GM19324 (cell line): Measurements from ENCODE around the gene PNPLA6.

Source experiments
- ATAC-seq: cut with Tn5 transposase; IDR thresholded peaks from one replicate; pipeline ENCODE4 v1.9.1; 2021; ENCODE audit warnings: mild to moderate bottlenecking, moderate library complexity; ENCODE audit not compliant: unreplicated experiment, low FRiP score

The PNPLA6 gene

DNA sequence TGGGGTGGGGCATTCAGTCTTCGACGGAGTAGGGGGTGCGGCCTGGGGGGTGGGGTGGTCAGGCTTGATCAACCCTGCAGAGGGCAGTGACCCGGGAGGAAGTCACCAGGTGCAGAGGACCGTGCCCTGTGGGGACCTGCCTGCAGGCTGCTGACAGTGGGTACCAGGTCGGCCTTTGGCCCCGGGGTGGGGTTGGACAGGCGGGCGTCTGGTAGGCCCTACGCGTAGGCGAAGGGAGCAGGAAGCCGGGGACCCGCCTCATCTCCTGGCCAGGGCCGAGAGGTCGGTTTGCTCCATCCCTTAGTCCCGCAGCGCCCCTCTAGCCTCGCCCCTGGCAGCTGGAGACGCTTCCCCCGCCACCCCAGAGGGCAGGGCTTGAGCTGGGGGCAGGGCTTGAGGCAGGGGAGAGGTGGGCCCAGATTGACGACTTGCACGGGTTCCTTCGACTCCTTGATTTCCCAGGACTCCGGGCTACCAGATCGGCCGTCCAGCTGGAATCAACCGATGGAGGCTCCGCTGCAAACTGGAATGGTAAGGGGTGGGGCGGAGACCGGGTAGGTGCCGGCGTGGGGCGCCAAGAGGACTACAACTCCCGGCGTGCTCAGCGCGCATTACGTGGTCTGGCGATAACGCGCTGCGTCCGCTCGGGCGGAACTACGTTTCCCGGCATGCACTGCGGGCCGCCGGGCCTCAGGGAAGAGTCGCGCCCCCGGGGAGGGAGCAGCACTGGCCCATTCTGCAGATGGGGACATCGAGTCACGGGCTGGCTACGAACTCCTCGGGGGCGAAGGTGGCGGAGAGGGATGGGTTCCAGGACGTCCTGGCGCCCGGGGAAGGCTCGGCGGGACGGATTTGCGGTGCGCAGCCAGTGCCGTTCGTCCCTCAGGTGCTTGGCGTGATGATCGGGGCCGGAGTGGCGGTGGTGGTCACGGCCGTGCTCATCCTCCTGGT lies at the start of gene PNPLA6:
PNPLA6 (plus strand) TSS at position 671 of the 951 bp plus-strand sequence; CDS start at position 743, 72 bp downstream.
- peak; percentile 84 for ATAC-seq

DNA sequence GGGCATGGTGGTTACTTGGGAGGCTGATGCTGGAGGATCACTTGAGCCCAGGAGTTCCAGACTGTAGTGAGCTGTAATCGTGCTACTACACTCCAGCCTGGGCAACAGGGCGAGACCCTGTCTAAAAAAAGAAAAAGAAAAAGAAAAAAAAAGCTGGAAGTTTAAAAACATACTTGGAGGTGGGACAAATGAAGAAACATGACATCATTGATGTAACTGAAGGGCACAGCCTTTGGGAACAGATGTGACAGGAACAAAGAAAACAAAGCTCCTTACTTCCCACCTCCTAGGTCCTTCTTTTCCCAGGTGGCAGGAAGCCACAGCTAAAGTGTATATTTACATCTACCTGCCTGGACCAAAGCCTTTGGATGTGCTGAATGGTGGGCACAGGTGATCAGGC lies 48.6 kb upstream of the PNPLA6 start:
- ATAC-seq = no peak

DNA sequence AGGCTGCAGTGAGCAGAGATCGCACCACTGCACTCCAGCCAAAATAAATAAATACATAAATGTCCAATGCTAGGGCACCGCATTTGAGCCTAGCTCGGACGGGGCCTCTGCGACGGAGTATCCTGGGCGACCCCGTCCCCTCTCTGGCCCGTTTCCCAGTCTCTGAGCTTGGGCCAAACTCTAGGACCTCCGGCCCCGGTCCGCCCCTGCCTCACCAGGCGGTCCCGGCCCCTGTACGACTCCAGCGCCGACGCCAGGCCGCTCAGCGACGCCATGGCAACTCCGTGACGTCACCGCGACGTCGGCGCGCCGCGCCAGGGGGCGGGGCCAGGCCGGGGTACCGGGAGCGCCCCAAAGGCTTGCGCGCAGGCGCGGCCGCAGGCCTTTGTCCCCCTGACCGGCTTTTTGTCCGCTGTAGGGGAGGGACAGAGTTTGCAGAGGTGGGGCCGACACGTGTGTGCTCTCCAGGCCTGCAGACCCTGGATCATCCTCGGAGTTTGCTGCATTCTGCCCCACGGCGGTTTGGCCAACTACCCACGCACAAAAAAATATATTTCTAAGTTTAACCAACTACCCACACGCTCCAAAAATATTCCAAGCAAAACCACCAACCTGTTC lies 46.7 kb upstream of the PNPLA6 start, which contains the start of gene PEX11G:
PEX11G (minus strand) TSS at position 300 of the 618 bp plus-strand sequence; CDS start at position 275, 25 bp downstream.
- no peak for ATAC-seq

GRCh38 chr19:7489609-7490044 lies 45.9 kb upstream of the PNPLA6 start:
- no peak for ATAC-seq

- ATAC-seq = no peak
Measured at GRCh38 chr19:7492142-7492541, 43.4 kb upstream of the PNPLA6 start.

DNA sequence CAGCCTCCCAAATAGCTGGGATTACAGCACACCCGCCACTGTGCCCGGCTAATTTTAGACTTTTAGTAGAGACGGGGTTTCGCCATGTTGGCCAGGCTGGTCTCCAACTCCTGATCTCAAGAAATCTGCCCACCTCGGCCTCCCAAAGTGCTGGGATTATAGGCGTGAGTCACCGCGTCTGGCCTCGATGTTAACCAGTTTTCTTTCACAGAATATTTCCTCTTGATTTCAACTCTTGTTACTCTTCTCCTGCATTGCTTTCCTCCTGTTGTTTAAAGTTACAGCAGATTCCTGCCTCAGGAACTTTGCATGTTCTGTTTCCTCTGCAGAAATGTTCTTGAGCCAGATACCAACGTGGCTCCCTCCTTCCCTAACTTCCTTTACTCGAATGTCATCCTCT lies 43.0 kb upstream of the PNPLA6 start:
- ATAC-seq = no peak

DNA sequence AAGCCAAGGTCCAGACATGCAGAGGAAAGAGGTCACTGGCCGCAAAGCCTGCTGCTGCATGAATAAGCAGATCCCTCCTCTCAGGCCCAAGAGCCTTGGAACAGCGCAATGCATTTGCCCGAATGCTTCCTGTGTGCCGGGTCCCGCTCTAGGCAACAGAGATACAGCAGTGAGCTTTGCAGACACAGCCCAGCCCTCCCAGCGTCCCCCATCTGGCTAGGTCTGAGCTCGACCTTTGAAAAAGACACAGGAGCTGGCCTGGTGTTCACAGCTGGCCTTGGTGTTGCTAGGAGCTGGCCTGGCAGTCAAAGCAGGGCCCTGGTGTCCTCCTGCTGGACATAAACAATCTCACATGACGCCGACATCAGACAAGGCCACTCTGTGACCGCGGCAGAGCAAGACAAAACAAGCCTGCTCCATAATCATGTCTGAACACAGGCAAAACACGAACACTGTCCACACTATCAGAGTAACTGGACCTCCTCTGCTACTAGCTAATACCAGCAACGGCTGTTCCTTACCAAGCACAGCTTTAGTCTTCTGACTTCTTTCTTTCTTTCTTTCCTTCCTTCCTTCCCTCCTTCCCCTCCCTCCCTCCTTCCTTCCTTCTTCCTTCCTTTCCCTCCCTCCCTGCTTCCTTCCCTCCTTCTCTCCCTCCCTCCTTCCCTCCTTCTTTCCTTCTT lies 41.0 kb upstream of the PNPLA6 start:
- ATAC-seq = no peak

GRCh38 chr19:7497292-7497691 lies 38.2 kb upstream of the PNPLA6 start:
- ATAC-seq = no peak

GRCh38 chr19:7500811-7501450 lies 34.6 kb upstream of the PNPLA6 start:
- ATAC-seq = no peak

DNA sequence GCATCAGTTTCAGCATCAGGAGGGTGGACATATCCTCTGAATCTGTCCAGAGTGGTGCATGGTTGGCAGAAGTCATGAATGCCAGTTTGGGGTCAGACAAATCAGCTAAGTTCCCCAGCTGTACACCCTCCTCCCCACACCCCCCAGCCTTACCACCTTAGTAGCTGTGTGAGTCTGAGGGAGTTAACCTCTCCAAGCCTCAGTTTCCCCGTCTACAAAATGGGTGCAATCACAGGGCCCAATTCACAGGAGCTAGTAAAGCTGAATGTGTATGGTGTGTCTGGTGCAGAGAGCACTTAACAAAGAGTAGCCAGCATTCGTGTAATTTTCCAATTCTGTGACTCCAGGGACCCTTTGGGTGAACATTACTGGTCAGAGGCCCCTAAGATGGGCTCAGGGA lies 33.0 kb upstream of the PNPLA6 start:
- ATAC-seq = no peak

GRCh38 chr19:7504684-7505083 lies 30.8 kb upstream of the PNPLA6 start:
- no peak for ATAC-seq

- no peak for ATAC-seq
Measured at GRCh38 chr19:7505288-7505681, 30.2 kb upstream of the PNPLA6 start.

- ATAC-seq = no peak
Measured at GRCh38 chr19:7505682-7506384, 29.7 kb upstream of the PNPLA6 start.

GRCh38 chr19:7506385-7507328 lies 28.9 kb upstream of the PNPLA6 start:
- no peak for ATAC-seq

DNA sequence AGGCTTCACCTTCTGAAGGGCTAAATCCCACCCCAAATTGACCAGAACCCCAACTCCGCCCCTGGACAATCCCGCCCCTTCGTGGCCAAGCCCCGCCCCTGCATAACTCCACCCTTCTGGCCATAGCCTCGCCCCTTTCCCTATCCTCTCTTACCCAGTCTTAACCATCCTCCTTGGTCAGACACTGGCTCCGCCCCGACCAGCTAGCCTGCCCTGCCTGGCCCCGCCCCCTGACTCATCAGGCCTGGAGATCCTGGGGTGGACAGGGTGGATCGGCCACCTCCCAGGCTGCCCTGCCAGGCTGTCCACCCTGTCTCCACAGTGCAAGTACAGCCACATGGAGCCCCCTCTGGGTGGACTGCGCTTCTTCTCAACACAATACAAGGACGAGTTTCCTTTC lies 27.6 kb upstream of the PNPLA6 start:
- no peak for ATAC-seq

- no peak for ATAC-seq
Measured at GRCh38 chr19:7509625-7510024, 25.9 kb upstream of the PNPLA6 start.

DNA sequence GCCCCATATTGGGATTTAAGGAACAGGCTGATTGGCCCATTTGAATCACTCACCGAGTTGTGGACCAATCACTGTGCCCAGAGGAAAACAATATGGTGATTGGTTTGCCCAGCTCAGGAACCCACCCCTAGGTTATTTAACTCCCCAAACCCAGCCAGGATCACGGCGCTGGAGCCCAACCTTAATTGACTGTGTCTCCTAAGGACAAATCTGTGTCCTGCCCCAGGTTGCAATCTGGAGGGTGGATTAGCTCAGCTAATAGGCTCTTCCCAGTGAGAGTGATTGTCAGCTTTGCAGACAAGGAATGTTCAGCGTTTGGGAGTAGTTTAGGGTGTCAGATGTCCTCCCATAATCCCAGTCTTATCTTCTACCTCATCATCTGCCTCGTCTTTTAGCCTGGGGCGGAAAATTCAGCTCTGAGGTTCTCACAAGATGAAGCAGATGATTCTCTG lies 23.1 kb upstream of the PNPLA6 start:
- ATAC-seq = no peak

DNA sequence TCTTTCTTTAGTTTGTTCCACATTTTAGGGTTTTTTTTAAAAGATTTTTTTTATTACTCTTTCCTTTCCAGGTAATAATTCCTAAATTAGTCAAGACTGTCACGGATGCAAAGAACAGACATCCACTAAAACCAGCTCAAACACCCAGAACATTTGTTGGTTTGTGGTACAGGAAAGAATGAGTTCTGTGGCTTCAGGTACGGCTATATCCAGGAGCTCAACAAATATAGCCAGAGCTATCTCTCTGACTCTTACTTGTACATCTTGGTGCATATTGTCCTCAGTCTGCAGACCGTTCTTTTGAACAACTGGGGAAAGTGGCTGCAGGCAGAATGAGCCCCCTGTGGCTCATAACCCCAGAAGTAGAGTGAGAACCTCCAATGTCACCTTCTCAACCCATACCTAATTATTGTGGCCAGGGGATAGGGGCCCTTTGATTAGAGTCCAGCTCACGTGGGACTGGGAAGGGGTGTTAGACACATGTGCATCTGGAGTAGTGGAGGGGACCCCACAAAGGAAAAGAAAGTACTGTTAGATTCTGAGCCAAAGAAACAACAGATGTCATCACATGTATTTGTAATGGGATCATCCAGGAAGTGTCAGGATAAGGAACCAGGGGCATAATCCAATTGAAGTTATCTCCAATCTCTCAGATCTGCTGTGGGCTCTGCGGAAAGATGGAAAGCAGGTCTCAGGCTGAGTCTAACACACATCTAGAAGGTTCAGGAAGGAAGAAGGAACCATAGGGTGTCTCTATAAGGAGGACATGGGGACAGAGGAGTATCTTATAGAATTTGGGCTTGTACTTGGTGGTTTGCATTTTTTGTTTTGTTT lies 21.5 kb upstream of the PNPLA6 start:
- no peak for ATAC-seq
